Activated CD4-positive, alpha-beta T cell treated with anti-CD3 and anti-CD28 coated beads, Interleukin-2, amount 50 U/mL, for 16 hours (primary cell): ENCODE data around the gene TGFBR2.

ENCODE experiments used
- DNase-seq: peaks from one replicate; pipeline ENCODE4 v3.0.0-alpha.2; 2020

Gene TGFBR2

DNA sequence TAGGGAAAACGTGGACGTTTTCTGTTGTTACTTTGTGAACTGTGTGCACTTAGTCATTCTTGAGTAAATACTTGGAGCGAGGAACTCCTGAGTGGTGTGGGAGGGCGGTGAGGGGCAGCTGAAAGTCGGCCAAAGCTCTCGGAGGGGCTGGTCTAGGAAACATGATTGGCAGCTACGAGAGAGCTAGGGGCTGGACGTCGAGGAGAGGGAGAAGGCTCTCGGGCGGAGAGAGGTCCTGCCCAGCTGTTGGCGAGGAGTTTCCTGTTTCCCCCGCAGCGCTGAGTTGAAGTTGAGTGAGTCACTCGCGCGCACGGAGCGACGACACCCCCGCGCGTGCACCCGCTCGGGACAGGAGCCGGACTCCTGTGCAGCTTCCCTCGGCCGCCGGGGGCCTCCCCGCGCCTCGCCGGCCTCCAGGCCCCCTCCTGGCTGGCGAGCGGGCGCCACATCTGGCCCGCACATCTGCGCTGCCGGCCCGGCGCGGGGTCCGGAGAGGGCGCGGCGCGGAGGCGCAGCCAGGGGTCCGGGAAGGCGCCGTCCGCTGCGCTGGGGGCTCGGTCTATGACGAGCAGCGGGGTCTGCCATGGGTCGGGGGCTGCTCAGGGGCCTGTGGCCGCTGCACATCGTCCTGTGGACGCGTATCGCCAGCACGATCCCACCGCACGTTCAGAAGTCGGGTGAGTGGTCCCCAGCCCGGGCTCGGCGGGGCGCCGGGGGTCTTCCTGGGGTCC is at the start of gene TGFBR2:
TSS of gene TGFBR2 (plus strand) at position 301 of the 731 bp plus-strand sequence. CDS start at position 584, 283 bp downstream.
- peak; percentile 94 for DNase-seq

DNA sequence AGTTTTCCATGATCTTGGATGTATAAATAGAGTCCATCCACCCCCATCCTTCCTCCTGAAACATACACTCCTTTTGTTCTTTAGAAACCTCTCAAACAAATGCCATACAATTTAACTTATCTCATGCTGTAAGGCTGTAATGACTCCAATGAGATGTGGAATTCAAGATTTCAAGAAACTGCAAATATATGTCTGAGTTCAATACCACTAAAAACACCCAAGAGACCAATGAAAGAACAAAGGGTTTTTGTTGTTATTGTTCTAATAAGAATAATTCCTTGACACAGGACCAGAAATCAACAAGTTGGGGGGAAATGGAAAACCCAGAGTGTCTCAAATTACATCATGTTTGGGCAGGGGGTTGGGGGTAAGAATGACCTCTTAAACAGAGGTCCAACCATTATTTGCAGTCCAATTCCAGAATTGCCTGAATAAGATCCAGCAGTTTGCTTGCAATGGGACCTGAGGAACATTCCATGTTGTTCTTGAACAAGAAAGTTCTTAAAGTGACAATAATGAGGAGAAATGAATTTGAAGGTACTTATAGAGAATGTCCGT is 48.6 kb upstream of the TGFBR2 start:
- no peak for DNase-seq

DNA sequence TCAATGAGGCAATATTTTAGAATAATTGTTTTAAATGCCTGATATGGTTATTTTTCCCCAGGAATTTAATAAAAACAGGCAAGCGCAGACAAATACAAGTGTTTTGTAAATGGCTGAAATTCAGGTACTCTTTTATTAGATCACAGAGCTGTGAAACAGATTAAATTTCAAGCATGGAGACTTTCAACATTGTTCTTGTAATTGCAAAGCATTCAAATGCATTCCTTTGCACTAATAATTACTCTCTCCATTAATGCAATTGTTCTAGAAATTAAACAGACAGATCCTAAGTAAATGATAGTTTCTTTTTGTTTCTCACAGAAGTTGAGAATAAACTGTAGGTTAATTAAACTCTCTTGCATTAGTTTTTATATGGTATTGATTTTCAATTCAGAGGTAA is 42.4 kb upstream of the TGFBR2 start:
- DNase-seq = no peak

DNA sequence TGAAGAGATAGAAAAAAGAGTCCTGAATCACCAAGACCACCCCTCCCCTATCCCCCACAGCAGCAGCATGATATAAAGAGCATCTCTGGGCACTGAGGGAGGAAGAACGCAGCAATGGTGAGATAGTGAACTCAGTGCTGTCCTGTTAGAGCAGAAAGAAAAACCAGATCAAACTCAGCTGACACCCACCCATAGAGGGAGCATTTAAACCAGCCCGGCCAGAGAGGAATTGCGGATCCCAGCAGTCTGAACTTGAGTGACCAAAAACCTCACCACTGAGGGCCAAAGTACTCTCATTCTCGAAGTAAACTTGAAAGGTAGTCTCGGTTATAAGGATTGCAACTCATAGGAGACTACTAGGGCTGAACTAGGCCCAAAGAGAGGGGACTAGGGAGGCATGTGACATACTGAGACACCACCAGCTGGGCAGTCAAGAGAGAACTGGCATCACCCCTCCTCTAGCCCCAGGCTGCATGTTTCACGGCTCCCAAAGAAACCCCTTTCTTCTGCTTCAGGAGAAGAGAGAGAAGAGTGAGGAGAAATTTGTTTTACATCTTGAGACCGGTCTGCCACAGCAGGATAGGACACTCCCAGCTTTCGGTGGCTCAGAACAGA is 39.2 kb upstream of the TGFBR2 start:
- no peak for DNase-seq

DNA sequence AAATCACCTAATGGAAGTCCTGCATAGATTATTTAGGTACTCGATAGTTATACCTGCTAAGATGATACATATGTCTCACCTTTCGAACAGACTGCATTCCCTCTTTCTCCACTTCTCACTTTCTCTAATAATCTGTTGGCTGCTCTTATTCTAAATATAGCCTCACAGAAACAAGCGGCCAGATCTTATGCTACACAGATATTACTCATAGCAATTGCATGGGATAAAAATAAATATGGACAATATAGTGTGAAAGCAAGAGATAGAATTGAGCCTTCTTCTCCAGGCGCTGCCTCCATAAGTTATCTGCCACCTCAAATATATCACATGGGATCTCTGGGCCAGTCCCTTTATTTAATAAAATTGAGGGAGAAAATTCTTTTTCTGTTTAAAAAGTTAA is 29.5 kb upstream of the TGFBR2 start:
- no peak for DNase-seq

DNA sequence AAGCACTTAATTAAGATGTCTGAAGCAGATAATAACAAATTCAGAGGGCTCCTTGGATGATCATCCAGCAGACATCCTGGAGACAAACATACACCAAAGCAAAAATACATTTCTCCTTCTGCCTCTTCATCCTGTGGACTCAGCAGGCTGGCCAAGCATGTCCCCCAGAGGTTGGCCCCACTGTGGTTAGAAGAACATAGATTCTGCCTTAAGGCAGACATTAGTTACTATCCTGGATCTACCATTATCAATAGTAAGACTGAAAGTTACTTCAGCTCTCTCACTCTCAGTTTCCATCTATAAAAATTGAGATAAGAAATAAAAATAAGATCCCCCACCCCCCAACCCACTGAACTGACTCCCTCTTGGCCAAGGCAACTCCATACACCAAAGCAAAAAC is 28.6 kb upstream of the TGFBR2 start:
- no peak for DNase-seq

DNA sequence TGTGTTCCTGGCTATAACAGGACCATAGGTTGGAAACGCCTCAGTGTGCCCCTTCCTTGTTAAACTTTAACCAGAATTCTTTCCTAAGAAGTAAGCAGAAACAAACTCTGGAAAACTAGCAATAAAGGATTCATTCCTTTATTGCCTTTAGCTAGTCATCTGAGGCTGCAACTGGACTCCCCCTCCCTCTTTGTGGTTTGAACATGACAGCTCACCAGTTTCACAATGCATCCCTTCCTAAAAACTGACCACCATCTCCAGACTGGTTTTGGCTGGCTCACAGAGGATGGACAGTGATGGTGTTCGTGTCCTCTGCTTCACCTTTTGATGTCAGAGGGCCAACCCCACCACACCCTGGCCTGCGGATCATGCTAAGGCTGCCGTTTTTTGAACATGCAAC is 27.9 kb upstream of the TGFBR2 start:
- no peak for DNase-seq

DNA sequence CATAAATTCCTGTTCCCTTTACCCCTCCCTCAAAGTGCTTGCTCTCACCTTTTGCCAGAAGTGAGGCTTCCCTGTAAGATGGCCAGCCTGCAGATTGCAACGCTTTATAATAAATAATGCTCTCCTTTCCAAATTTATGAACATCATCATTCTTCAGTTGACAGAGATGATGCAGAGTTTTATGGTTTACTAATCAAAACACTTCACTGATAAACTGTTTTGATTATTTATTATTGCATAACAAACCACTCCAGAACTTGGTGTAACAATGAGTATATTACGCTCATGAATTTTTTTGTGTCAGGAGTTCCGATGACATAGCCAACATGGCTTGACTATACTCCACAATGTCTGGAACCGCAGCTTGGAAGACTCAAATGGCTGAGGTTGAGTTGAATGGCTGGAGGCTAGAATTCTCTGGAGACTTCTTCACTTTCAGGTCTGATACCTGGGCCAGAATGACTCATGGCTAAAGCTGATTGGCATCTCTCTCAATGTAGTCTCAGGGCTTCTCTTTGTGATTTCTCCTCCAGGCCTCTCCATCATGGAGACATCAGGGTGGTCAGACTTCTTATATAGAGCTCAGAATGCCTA is 27.3 kb upstream of the TGFBR2 start:
- DNase-seq = no peak

DNA sequence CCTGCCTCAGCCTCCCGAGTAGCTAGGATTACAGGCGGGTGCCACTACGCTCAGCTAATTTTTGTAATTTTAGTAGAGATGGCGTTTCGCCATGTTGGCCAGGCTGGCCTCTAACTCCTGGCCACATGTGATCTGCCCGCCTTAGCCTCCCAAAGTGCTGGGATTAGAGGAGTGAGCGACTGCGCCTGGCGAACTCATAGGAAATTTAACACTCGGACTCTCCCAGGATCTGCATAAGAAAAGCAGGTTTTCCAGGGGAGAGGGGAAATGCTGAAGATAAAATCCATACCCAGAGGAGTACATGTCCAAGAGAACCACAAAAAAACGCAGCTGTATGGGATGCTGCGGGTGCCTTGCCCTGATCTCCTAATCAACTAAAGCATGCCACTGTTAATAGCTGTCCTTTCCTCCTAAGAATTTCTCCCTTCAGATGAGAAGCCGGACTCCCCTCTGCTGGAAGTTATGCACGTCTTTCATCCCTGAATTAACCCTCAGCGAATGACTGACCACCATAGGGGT is 25.3 kb upstream of the TGFBR2 start:
- DNase-seq = no peak

DNA sequence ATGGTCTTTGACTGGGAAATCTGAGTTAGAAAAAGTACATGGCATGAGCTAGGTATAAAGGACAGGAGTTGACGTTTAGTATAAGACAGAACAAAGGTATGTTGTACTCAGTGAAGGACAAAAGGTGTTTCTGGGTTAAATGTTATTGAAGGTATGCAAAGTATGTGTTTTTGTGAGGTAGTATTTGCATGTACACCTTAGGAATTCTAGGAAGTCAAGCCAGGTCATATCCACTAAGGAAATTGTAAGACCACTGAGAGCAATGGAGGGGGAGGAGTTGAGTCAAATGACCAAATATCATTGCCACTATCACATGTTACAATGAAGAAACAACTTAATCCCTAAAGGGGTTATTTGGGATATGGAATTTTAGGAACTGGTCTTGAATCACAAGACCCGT is 24.4 kb upstream of the TGFBR2 start:
- no peak for DNase-seq

DNA sequence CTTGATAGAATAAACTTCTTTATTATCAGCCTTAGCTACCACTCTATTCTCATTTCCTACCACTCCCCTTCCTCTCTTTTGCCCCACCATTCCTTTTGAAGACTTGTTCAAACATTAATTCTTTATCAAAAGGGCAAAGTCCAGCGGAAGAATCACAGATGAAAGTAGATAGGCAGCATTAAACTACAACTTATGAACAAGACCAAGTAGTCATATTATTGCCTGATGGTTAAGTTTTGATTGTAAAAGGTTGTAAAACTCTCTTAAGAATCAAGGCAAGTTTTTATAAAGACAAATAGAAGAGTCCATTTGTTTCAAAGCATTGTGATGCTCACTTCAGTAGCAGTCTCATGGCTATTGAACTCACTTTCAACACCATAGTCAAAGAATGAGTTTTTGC is 22.4 kb upstream of the TGFBR2 start:
- no peak for DNase-seq

DNA sequence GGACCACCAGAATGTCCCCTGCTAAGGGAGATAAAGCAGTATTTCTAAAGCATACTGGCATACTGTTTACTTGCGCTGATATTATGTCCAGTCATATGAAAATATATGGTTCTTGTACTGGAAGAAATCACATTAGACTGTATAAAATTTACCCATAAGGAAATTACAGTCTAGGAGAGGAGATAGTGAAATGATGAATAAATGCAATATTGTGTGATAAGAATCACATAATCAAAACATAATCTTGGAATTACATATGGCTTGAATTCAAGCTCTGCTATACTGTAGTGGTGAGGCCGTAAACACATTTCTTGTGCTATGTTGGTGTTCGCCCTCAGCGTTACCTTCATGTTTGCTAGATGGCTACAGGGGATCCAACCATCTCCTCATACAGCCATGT is 20.7 kb upstream of the TGFBR2 start:
- no peak for DNase-seq

DNA sequence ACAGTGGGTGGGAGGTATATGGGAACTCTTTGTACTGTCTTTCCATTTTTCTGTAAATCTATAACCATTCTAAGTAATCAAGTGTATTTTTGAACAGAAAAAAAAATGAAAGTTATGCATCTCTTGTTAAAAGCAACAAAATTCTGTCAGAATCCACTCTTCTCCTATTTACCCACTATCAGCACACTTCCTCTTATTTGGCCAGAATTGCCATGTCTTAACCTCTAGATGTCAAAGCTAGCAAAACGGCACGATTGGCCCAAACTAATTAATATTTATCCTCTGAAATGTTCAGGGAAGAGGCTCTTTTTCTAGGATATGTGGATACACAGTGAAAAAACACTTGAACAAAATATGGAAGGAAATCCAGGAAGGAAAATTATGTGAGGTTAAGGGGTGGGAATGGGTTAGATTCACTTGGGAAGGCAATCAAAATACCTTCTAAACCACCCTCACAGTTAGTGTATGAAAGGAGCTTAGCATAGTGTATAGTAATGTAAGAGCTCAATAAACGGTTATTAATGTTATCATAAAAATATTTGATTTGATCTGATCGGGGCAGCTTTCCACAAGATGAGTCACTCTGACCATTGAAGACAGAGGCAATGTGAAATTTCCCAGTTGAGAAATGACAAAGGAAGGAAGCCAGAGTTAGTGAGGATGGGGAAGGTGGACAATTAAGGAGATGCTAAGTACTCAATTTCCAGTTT is 20.1 kb upstream of the TGFBR2 start:
- no peak for DNase-seq

DNA sequence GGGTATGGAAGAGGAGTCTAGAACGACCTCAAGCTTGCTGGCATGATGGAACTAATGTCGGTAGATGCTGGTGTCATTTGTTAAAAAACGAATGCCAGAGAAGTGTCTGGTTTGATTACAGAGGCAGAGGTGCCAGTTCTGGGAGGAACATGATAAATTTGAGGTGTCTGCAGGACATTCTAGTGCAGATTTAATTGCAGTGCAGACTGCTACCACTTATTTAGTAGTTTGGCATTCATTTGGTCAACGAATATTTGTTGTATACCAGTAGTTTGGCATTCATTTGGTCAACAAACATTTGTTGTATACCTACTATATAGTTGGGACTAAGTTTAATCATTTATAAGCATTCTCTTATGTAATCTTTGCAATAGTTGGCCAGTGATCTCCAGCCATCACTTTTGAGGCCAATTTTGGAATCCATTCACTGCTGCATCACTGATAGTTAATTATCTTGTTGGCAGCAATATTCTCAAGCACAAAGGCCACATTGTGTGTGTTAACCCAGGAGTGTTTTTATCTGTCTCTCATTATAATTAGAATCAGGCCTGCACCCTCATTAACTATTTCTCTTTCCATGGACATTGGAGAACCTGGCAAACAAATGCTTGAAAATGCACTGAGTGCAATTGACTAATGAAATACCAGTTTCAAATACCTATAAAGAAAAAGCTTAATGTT is 19.5 kb upstream of the TGFBR2 start:
- no peak for DNase-seq

DNA sequence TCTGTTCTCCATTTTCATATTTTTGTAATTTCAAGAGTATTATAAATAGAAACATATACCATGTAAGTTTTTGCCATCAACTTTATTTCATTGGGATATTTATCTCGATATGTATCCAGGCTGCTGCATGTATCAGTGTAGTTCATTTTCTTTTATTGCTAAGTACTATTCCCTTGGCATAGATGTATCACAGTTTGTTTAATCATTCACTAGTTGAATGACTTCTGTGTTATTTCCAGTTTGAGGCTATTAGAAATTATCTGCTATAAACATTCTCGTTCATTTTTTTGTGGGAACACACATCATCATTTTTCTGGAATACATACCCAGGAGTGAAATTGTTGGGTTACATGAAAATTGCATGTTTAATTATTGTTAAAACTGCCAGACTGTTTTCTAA is 18.5 kb upstream of the TGFBR2 start:
- DNase-seq = no peak

DNA sequence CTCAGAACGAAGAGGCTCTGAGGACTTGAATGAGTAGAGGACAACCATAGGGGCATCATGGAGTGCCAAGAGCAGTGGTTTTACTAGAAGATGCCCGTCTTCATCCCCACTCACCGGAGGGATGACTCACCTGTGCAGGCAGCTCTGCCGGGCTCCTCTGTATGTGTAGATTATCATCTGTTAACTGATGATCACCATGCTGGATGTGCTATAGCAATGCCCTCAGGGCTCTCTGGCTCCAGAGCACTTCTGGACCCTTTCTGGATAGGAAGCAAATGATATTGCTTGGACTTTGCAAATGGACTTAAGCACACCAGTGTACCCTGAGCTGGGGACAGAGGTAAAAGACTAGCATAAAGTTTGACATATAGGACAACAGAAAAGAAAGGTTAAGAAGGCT is 10.2 kb upstream of the TGFBR2 start:
- no peak for DNase-seq

DNA sequence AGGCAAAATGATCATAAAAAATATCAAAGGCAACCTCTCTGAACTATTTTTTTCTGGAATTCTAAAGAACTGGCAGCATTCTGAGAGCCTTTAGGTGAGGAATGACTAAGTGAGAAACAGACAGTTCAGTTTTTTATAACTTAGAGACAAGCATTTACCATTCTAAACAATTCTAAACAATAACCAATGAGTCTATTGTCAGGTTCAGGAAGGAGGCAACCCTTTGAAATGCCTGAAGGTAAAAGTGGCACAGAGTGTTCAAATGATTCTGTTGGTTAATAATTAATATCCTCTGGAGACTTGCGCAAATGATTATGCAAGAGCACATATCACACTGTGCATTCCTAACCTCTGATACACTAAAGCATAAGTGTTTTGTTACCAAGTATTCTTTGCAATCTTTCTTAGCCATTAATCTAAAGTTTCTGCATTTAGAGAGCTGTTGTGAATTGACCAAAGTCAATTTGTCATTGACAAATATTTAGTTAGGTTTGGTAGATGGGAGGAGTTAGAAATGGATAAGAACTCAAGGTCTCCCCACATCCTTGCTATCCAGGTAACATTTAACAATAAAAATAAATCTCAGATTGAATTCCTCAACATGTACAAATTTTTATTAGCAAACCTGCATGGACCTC is 9.2 kb upstream of the TGFBR2 start:
- no peak for DNase-seq

DNA sequence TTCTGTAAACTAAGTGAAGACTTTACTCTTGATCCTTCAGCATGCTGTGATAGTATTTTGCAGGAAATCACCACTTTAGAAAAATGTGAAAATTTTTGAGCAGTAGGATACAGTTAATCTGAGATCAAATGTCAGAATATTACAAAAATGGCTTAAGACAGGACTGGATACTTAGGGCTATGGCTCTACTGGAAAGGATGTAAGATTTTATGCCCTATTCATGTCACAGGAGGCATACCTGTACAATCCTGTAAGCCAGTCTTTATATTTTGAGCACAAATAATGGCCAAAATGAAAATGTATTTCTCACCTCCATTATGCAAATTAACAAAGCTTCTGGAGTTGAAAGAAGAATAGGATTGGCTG is 8.6 kb upstream of the TGFBR2 start:
- no peak for DNase-seq

DNA sequence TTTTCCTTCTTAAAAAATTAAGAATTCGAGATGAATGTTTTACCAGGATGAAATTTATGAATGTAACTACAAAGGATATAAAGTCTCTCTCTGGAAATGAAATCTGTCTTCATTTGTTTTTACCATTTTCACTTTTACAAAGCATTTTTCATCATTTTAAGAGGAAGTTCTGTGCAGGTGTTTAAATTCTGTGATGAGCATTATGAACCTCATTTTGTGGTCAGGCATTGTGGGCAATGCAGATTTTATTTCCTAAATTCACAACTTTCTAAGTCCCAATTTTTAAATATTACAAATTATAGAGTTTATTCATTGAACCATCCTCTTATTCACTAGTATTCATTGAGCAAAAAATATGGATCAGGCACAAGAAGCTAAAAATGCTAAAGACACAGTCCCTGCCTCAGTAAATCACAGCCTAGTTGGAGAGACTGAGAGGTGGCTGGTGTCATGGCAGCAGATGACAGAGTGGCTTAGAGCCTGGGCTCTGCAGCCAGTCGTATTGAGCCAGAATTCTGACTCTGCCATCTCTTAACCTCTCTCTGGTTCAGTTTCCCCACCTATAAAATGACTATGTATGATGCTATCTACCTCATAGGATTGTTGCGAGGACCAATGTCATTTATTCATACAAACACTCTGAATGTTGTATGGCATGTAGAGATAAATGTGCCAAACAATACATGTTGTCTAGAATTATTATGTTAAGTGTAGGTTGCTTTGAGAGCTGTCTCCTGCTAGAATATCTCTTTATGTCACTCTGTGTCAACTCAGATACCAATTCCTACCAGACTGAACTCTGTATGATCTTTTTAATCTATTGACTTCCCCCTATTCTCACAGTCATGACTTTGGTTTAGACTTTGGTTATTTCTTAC is 7.5 kb upstream of the TGFBR2 start:
- DNase-seq = no peak

DNA sequence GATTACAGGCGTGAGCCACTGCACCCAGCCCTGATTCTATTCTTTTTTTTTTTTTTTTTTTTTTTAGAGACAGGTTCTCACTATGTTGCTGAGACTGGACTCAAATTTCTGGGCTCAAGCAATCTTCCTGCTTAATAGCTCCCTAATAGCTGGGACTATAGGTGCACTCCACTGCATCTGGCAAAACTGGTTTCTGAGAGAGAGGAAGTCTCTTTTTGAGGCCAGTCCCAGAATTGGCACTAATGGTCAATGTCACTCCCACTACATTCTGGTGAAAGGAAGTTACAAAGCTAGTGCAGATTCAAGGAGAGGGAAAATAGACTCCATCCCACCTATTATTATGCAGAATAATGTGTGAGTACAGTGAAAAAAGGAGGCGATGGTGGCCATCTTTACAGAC is 5.8 kb upstream of the TGFBR2 start:
- no peak for DNase-seq

DNA sequence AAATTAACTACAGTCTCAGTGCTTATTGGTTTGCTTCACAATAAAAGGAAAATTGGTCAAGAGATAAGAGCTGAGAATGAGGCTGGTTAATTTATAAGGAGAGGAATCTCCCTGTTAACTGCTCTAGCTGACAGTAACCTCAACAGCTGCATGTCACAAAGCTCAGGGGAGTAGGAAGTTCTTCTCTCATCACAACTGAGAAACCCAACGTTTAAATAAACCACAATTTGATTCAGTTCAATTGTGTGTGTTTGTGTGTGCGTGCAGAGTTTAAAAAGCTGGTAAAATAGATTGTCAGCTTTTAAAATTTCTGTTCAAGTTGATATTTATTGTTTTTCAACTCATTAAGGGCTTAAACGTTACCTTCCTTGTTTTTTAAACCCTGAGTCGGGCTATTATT is 3.5 kb upstream of the TGFBR2 start:
- DNase-seq = no peak
